Memory B cell (primary cell): ENCODE data around the gene KRT31.
"Not testable (repeated sequence)": the region's sequence is repeated elsewhere in the genome, so short reads cannot be mapped to it uniquely, and the experiment has no call there.

Experiments
- ATAC-seq: fragments of 150-1000 bp; cut with Tn5 transposase; 2 replicates; pipeline ENCODE4 v1.10.0; 2021; ENCODE audit warnings: low read depth, mild to moderate bottlenecking, moderate library complexity
- DNase-seq, 2 donors: peaks; one replicate each; pipeline ENCODE4 v3.0.0; 2022; ENCODE audit warnings: low spot score in 2 of 2
- H3K27ac Mint-ChIP-seq: one replicate; pipeline ENCODE4 v1.8.0; 2022; ENCODE audit warnings: mild to moderate bottlenecking, moderate library complexity, mixed read lengths
- H3K27me3 Mint-ChIP-seq: one replicate; pipeline ENCODE4 v1.8.0; 2022; ENCODE audit warnings: mixed read lengths
- H3K36me3 Mint-ChIP-seq: one replicate; pipeline ENCODE4 v1.8.0; 2022; ENCODE audit warnings: mild to moderate bottlenecking, mixed read lengths
- H3K4me1 Mint-ChIP-seq: one replicate; pipeline ENCODE4 v1.8.0; 2022; ENCODE audit warnings: mixed read lengths
- H3K4me3 Mint-ChIP-seq: one replicate; pipeline ENCODE4 v1.8.0; 2022; ENCODE audit warnings: mild to moderate bottlenecking, moderate library complexity, mixed read lengths
- H3K9me3 Mint-ChIP-seq: one replicate; pipeline ENCODE4 v1.8.0; 2022; ENCODE audit warnings: mixed read lengths

Gene KRT31

GRCh38 chr17:41411072-41411840, 13.8 kb upstream of the KRT31 start:
- ATAC-seq (no peak), DNase-seq (no peak)
- H3K4me1 Mint-ChIP-seq = no peaks in the 10 kb centered on the region
- H3K27me3 Mint-ChIP-seq = peaks cover 11% of the 10 kb centered on the region
- H3K36me3 Mint-ChIP-seq = no peaks in the 10 kb centered on the region
- no peaks in the 10 kb centered on the region for H3K9me3 Mint-ChIP-seq
- H3K4me3 Mint-ChIP-seq = no peak overlapping the region
- H3K27ac Mint-ChIP-seq = no peak overlapping the region

- Mint-ChIP-seq H3K36me3 (no peaks in the 10 kb centered on the region), H3K9me3 (no peaks in the 10 kb centered on the region), H3K4me1 (no peaks in the 10 kb centered on the region), H3K27ac (no peak overlapping the region), H3K27me3 (peaks cover 9% of the 10 kb centered on the region), H3K4me3 (no peak overlapping the region)
- ATAC-seq (no peak), DNase-seq (no peak)
Observed at GRCh38 chr17:41407226-41407625, 9.8 kb upstream of the KRT31 start.

- Mint-ChIP-seq H3K4me1 (no peaks in the 10 kb centered on the region), H3K36me3 (no peaks in the 10 kb centered on the region), H3K4me3 (no peak overlapping the region), H3K27ac (no peak overlapping the region), H3K27me3 (peaks cover 11% of the 10 kb centered on the region), H3K9me3 (no peaks in the 10 kb centered on the region)
- ATAC-seq (no peak), DNase-seq (no peak)
Observed at GRCh38 chr17:41406205-41406604, 8.8 kb upstream of the KRT31 start.

GRCh38 chr17:41404024-41404671, 6.7 kb upstream of the KRT31 start:
- DNase-seq = no peak
- H3K4me1 Mint-ChIP-seq = no peaks in the 10 kb centered on the region
- H3K27ac Mint-ChIP-seq = no peak overlapping the region
- H3K36me3 Mint-ChIP-seq = no peaks in the 10 kb centered on the region
- H3K9me3 Mint-ChIP-seq = no peaks in the 10 kb centered on the region
- no peak for ATAC-seq
- peaks cover 13% of the 10 kb centered on the region for H3K27me3 Mint-ChIP-seq
- H3K4me3 Mint-ChIP-seq = no peak overlapping the region

DNA sequence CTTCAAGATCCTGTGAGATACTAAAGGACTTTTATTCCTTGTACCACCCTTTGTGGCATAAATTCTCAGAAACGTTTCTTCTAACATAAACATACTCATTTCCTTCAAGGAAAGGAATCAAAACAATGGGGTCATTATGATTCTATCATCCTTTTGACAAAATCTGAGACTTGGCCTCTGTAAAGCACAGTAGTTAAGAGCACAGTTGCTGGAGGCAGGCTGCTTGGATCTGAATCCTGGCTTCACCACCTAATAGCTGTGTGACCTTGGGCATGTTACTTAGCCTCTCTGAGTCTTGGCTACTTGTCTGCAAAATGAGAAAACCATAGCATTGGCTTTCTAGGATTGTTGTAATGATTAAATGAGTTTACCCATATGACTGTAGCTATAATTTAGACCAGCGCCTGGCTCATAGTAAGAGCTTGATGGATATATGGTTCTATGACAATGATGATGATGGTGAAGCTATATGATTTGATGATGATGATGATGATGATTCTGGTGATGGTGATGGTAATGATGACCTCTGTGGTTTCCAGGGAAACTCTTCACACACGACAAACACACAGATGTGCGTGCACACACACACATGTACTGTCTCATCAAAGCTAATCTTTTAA, 6.1 kb upstream of the KRT31 start:
- H3K9me3 Mint-ChIP-seq = no peaks in the 10 kb centered on the region
- H3K4me1 Mint-ChIP-seq = no peaks in the 10 kb centered on the region
- H3K27ac Mint-ChIP-seq = no peak overlapping the region
- DNase-seq (no peak), ATAC-seq (no peak)
- H3K27me3 Mint-ChIP-seq = peaks cover 13% of the 10 kb centered on the region
- no peak overlapping the region for H3K4me3 Mint-ChIP-seq
- H3K36me3 Mint-ChIP-seq = no peaks in the 10 kb centered on the region

- Mint-ChIP-seq H3K36me3 (no peaks in the 10 kb centered on the region), H3K4me1 (no peaks in the 10 kb centered on the region), H3K27ac (no peak overlapping the region), H3K9me3 (no peaks in the 10 kb centered on the region), H3K4me3 (no peak overlapping the region), H3K27me3 (peaks cover 20% of the 10 kb centered on the region)
- ATAC-seq = no peak
- DNase-seq = no peak
Observed at GRCh38 chr17:41402161-41402560, 4.8 kb upstream of the KRT31 start.

- DNase-seq = no peak
- no peaks in the 10 kb centered on the region for H3K9me3 Mint-ChIP-seq
- peaks cover 23% of the 10 kb centered on the region for H3K27me3 Mint-ChIP-seq
- ATAC-seq = no peak
- no peak overlapping the region for H3K27ac Mint-ChIP-seq
- H3K36me3 Mint-ChIP-seq = no peaks in the 10 kb centered on the region
- H3K4me3 Mint-ChIP-seq = no peak overlapping the region
- no peaks in the 10 kb centered on the region for H3K4me1 Mint-ChIP-seq
Observed at GRCh38 chr17:41396340-41396739, 1.1 kb downstream of the KRT31 start.

- no peak overlapping the region for H3K27ac Mint-ChIP-seq
- H3K4me1 Mint-ChIP-seq = no peaks in the 10 kb centered on the region
- DNase-seq (no peak), ATAC-seq (no peak)
- peaks cover 22% of the 10 kb centered on the region for H3K27me3 Mint-ChIP-seq
- H3K36me3 Mint-ChIP-seq = no peaks in the 10 kb centered on the region
- no peak overlapping the region for H3K4me3 Mint-ChIP-seq
- H3K9me3 Mint-ChIP-seq = no peaks in the 10 kb centered on the region
Observed at GRCh38 chr17:41395611-41396010, 1.8 kb downstream of the KRT31 start.

DNA sequence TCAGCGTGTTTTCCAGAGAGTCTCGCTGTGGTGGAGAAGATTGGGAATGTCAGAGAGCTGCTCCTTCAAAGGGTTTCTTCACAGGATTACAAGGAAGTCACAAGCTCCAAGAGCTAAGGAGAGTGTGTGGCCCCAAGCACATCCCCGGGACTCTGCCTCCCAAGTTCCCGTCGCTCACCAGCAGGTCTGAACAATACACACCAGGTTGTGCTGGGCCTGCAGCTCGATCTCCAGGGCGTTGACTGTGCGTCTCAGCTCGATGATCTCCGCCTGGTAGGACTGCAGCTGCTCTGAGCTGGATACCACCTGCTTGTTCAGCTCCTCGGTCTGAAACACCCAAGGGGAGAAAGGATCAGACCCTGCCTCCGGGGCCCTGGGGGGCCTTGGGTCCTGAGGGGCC, 2.4 kb downstream of the KRT31 start:
- H3K36me3 Mint-ChIP-seq, DNase-seq, ATAC-seq, H3K27ac Mint-ChIP-seq, H3K4me3 Mint-ChIP-seq, H3K9me3 Mint-ChIP-seq, H3K4me1 Mint-ChIP-seq: not testable (repeated sequence)
- peaks cover 20% of the 10 kb centered on the region for H3K27me3 Mint-ChIP-seq

- Mint-ChIP-seq H3K36me3 (no peaks in the 10 kb centered on the region), H3K27ac (no peak overlapping the region), H3K9me3 (no peaks in the 10 kb centered on the region), H3K4me1 (no peaks in the 10 kb centered on the region), H3K4me3 (no peak overlapping the region), H3K27me3 (peaks cover 21% of the 10 kb centered on the region)
- DNase-seq (no peak), ATAC-seq (no peak)
Observed at GRCh38 chr17:41394254-41394996, 3.0 kb downstream of the KRT31 start.

DNA sequence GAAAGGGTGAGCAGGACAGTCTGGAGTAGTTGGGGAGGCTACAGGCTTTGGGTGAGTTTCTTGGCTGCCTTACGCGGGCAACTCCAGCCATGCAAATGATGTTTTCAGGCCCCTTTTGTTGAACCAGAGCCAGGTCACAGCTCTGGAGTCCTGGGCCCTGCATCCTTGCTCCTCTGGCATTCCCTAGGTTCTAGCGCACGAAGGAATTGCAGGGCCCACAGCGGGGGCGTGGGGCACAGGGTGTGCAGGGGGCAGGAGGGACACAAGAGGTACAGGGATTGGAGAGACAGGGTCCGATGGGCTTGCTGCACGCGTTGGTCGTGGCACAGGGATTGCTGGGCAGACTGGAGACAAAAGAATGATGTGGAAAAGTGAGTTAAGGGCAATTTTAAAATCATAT, 3.6 kb downstream of the KRT31 start:
- H3K36me3 Mint-ChIP-seq = no peaks in the 10 kb centered on the region
- H3K4me1 Mint-ChIP-seq = no peaks in the 10 kb centered on the region
- no peaks in the 10 kb centered on the region for H3K9me3 Mint-ChIP-seq
- H3K4me3 Mint-ChIP-seq = no peak overlapping the region
- DNase-seq = no peak
- no peak overlapping the region for H3K27ac Mint-ChIP-seq
- peaks cover 18% of the 10 kb centered on the region for H3K27me3 Mint-ChIP-seq
- ATAC-seq = no peak

DNA sequence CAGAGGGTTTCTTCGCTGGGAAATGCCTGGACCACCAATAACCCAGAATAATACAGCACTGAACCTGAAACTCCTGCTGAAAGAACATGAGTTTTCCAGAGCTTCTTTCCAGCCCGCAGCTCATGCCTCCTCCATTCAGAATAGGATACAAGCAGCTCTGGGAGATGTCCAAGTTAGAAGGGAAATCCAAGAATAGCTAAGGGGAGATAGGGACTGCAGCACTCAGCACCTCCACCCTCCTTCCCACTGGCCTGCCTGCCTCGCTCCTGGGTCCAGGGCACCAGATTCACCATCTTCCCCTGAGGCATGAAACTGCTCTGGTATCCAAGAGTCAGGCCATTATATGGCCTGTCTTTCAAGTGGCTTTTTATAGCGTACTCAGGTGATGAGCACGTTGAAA, 4.1 kb downstream of the KRT31 start:
- Mint-ChIP-seq H3K4me3 (no peak overlapping the region), H3K27me3 (peaks cover 18% of the 10 kb centered on the region), H3K4me1 (no peaks in the 10 kb centered on the region), H3K9me3 (no peaks in the 10 kb centered on the region), H3K36me3 (no peaks in the 10 kb centered on the region), H3K27ac (no peak overlapping the region)
- ATAC-seq (no peak), DNase-seq (no peak)

DNA sequence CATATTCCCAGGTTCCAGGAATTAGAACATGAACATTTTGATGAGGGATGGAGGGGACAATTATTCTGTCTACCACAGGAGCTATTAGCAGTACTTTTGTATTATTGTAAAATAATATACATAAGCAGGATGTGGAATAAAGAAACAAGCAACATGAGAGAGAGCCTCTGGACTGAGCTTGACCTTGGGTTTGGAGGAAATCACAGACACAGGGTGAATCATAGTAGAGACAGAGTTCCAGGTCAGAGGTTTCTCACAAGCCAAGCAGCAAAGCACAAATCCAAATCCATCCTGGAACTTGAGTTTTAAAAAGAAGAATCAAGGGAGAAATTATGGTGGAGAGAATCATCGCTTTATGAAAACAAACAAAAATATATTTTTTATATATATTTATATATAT, 5.1 kb downstream of the KRT31 start:
- Mint-ChIP-seq H3K27me3 (peaks cover 12% of the 10 kb centered on the region), H3K36me3 (no peaks in the 10 kb centered on the region), H3K4me3 (no peak overlapping the region), H3K4me1 (no peaks in the 10 kb centered on the region), H3K9me3 (no peaks in the 10 kb centered on the region), H3K27ac (no peak overlapping the region)
- no peak for DNase-seq
- ATAC-seq = no peak

GRCh38 chr17:41391535-41391934, 5.9 kb downstream of the KRT31 start:
- no peak for ATAC-seq
- H3K4me3 Mint-ChIP-seq = no peak overlapping the region

More at GRCh38 chr17:41391535-41391934, 5.9 kb downstream of the KRT31 start:
- peaks cover 12% of the 10 kb centered on the region for H3K27me3 Mint-ChIP-seq
- H3K36me3 Mint-ChIP-seq = no peaks in the 10 kb centered on the region
- H3K27ac Mint-ChIP-seq = no peak overlapping the region
- no peak for DNase-seq
- no peaks in the 10 kb centered on the region for H3K4me1 Mint-ChIP-seq
- H3K9me3 Mint-ChIP-seq = peaks cover 3% of the 10 kb centered on the region
